Measurements from ENCODE around the gene ATG16L1.

The ATG16L1 gene

DNA sequence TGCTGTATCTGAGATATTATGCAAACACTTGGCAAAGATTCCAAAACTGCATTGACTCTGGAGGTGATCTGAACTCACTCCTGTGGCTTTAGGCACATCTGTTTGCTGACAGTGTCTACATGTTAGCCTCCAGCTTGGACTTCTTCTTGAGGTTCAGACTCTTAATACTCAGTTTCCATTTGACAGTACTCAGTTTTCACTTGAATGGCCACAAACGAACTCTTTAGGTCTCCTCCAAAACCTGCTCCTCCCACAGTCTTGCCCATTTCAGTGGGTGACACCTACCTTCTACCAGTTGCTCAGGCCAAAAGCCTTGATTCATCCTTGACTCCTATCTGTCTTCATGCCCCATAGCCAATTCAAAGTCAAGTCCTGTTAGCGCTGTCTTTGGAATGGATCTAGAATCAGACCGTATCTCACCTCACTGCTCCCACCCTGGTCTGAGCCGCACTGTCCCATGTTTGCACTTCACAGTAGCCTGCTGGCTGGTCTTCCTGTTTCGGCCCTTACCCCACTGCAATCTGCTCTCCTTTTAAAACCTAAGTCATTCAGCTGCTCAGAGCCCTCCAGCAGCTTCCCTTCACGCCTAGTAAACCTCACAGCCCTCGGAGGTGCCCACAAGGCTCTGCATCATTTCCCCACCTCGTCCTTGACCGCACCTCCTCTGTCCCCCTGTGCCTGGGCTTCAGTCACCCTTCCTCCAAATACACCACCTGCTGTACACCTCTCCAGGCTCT, 10.5 kb downstream of the ATG16L1 start:
- no peak for DNase-seq

DNA sequence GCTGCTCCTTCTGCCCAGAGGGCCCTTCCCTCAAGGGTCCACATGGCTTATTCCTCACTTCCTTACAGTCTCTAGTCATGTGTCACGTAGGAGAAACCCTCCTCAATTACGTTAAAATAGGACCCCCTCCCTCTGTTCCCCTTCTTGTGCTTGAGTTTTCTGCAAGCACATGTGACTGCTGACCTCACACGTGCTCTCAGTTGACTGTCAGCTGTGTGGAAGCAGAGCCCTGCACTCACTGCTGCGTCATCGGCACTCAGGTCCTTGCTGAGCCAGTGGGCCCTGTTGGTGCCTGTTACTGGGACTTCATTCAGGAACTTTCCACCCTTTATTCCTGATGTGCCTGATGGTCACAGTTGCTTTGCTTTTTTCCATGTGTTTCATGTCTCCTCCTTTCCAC, 11.1 kb downstream of the ATG16L1 start:
- no peak for DNase-seq

GRCh38 chr2:233263045-233263570, 11.6 kb downstream of the ATG16L1 start:
- no peak for DNase-seq

DNA sequence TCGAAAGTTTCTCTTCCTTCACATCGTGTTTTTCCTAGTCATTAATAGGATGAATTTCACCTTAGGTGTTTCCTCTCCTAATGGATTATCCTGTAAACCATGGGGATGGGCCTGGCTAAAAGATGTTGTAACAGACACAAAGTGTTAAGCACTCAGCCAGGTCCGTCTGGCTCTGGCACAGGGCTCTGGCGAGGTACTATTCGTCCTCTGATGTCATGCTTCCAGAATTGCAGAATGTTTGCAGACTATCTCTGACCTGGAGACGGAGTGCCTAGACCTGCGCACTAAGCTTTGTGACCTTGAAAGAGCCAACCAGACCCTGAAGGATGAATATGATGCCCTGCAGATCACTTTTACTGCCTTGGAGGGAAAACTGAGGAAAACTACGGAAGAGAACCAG, 13.2 kb downstream of the ATG16L1 start:
- DNase-seq: no peak

DNA sequence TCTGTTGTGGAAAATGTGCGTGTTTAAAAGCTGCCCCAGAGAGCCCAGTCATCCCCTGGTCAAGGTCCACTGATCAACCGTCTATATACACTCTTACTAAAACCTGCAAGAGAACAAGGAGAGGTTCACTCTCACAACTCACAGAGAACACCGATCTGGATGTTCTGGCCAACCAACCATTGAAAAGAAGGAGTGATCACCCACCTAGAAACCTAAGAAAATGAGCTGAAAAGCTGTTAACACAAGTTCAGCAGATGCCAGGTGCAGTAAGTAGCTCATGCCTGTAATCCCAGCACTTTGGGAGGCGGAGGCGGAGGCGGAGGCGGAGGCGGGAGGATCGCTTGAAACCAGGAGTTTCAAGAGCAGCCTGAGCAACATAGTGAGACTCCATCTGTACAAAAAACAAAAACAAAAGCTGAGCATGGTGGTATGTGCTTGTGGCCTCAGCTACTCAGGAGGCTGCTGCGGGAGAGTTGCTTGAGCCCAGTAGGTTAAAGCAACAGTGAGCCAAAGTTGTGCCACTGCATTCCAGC, 14.5 kb downstream of the ATG16L1 start:
- DNase-seq: no peak

- DNase-seq: no peak
These were observed 15.0 kb downstream of the ATG16L1 start for GRCh38 chr2:233266481-233266880.

DNA sequence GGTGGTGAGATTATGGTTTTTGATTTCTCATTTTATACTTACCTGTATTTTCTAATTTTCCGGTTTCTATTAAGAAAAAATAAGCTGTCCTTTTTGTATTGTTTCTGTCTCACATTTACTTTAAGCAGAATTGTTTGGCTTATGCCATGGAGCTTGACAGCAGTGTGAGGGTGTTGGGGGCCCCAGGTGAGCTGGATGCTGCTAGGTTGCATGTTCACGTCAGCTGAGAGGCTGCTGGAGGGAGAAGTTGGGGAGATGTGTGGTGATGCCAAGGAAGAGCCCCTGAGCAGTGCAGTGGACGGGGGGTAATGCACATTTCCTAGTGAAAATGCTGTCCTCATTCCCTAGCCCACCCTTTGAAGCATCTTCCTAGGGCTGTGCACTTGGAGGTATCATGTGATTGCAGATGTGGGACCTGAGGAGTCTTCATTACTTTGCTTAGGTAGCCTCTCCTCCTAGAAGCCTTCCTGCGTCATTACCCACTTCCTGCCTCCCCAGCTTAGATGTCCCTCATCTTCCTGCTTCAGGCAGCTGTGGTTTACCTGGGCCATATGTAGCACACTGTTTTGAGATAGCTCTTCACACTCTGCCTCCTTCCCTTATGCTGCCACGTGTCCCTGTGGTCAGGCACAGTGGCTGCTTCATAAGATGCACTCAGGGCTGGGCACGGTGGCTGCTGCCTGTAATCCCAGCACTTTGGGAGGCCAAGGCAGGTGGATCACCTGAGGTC, 16.2 kb downstream of the ATG16L1 start:
- no peak for DNase-seq

GRCh38 chr2:233270366-233270765, 18.9 kb downstream of the ATG16L1 start:
- DNase-seq: no peak

DNA sequence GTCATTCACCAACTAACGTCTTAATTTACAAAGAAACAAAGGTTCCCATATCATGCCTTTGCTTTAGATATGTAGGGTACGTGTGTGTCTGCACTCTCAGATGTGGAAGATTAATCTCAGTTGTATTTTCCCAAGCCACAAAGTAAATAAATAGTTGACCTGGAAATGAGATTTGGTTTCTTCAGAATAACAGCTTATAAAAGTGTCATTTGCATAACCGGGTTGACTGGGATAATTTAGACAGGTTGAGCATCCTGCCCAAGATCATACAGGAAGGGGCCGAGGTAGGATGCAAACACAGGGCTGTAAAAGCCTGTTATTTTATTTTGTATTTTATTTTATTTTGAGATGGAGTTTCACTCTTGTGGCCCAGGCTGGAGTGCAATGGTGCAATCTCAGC, 19.5 kb downstream of the ATG16L1 start:
- no peak for DNase-seq

DNA sequence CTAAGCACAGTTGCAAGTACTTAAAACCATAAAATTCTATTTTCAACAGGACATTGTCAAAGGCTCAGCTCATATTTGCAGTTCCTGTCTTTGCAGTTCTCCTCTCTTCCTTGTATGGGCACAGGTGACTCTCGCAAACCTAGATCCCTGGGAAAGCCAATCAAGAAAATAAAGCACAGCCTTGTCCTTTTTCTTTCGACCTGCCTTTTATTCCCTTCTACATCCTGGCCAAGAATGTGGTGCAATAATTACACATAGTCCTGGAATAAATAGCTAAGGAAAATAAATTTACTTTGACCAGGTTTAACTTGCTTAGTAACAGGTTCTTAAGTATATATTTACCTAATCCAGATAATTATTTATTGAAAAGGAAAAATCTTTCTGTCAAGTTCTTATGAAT, 20.2 kb downstream of the ATG16L1 start:
- DNase-seq: no peak

- DNase-seq: no peak
These were observed 21.6 kb downstream of the ATG16L1 start for GRCh38 chr2:233273120-233273519.

- no peak for DNase-seq
These were observed 23.8 kb downstream of the ATG16L1 start for GRCh38 chr2:233275223-233275622.

DNA sequence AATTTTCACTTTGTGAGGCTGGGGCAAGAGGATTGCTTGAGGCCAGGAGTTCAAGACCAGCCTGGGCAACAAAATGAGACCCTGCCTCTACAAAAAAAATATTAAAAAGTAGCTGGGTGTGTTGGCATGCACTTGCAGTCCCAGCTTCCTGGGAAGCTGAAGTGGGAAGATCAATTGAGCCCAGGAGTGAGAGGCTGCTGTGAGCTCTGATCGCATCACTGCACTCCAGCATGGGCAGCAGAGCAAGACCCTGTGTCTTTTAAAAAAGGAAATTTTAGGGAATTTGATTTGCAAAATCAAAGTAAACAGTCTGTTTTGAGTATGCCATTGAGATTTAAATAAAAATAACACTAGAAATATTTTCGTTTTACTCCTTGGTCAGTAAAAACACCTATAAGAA, 27.4 kb downstream of the ATG16L1 start:
- no peak for DNase-seq

DNA sequence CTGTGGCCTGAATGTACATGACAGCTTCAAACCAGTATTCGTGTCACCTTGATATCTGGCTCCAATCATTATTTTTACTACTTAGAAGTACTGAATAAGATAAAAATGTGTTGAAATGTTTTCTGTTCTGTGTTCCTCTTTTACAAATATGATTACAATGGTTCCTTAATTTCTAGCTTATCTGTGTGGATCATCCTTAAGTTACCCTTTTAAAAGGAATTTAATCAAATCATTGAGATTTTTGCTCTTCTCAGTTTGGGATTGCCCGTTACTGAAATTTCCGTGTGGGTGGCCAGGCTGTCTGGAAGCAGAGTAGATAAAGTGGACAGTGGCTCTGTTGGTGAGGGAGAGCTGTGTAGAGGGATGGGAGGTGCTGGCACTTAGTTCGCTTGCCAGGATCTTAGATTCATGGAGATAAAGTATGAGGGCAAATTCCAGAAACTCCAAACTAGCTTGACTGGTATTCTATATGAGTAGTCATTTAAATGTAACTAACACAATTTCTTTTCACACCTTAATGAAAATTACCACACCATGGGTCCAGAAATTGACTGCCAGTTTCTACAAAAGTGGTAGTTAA, 28.7 kb downstream of the ATG16L1 start:
- DNase-seq: peak; percentile 7 to 11

GRCh38 chr2:233281553-233281952, 30.1 kb downstream of the ATG16L1 start:
- DNase-seq: no peak

DNA sequence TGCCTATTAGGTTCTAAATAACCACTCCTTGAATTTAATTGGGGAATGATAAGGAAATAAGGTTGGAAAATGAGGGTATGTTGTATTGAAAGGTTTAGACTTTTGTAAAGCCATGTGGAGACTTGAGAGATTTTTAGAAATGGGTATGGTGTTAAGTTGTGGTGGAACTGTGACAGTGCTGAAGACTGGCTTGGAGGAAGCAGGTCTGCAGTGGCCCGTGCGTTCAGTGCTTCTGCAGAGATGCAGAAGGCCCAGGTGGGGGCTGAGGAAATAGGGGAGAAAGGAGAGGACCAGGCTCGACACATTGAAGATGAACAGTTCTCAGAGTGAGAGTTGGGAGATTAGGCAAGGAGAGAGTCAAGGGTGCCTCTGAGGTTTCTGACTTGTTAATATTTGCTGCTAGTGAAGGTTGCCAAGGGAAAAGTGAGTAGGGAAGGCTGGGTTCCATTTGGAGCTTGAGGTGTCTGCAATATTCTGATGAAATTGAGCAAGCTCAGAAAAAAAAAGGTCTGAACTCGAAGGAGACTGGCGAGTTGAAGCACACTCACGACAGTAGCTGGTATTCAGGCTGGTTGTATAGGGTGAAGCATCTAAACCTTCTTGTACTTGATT, 30.6 kb downstream of the ATG16L1 start:
- DNase-seq: no peak

- no peak for DNase-seq
These were observed 34.4 kb downstream of the ATG16L1 start for GRCh38 chr2:233285921-233286320.

GRCh38 chr2:233287871-233288270, 36.4 kb downstream of the ATG16L1 start:
- DNase-seq: no peak

DNA sequence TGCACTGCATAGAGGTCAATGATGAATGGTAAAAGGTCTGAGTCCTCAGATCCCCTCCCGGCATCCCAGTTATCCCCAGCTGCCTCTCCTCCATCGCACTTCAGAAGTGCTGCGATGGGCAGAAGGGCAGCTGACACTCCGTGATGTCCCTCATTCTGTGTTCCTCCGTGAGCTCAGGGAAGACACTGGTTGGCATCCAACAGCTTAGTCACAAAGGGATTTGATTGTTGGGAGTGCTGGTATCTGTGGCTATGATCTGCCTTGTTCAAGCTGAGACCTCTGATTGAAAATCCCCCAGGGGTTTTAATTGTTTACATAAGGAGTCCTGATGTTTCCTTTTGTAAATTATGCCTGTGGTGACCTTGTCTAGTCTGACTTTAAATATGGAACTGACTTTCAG, 37.2 kb downstream of the ATG16L1 start:
- no peak for DNase-seq

GRCh38 chr2:233289648-233290047, 38.2 kb downstream of the ATG16L1 start:
- no peak for DNase-seq

DNA sequence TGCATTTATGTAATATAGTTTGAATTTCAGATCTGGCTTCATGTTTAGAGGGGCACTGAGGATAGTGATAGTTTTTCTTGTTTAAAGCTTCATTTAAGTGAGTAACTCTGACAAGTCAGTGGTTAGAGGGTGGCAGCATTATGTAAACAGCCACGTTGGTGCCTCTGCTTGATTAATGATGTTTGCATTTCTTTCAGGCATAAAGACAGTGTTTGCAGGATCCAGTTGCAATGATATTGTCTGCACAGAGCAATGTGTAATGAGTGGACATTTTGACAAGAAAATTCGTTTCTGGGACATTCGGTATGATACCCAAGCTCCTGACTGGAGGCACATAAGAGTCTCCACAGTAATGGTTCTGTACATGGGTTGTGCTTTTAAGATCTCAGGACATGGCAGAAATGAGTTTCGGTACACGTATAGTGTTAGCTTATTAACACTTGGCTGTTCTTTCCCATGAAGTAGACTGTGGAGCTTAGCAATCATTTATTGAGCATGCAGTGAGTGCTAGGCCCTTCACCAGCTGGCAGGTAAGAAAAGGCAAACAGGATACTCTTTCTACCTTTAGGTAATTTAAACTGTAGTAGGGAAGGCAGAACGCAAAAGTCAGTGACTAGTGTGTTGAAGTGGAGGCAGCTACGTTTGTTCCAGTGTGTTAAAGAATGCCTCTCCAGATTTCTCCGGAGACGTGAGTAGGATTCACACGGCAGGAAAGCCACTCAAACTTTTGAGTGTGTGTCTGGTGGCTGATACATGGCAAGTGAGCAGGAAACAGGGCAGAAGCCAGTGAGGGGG, 38.8 kb downstream of the ATG16L1 start:
- no peak for DNase-seq

DNA sequence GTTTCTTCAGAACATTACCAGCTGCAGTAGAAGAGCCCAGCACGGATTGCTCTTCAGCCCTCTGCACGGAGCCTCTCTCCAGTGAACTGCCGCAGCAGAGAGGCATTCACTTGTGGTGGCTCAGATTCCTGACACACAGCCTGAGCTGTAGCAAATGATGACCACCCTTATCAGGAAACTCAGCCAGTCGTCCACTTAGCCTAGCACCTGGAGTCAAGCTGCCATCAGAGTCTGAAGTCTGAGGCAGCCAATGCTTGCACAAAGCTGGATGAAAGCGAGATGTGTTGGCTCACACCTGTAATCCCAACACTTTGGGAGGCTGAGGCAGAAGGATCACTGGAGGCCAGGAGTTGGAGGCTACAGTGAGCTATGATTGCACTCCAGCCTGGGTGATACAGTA, 44.4 kb downstream of the ATG16L1 start:
- no peak for DNase-seq
